Common myeloid progenitor, CD34-positive (primary cell): ENCODE measurements around the gene ELL.

ENCODE experiments used
- CTCF ChIA-PET: fragments of 350-600 bp; sonication (Branson Sonifier 250); formaldehyde crosslinking; loops from one replicate; lab custom pipeline; 2021; ENCODE audit warnings: antibody characterized with exemption; lab: Charles Lee
- POLR2A ChIA-PET: fragments of 350-600 bp; sonication (Branson Sonifier 250); formaldehyde crosslinking; loops from one replicate; lab custom pipeline; 2021; ENCODE audit warnings: antibody characterized with exemption; lab: Charles Lee
- DNase-seq, 3 donors: peaks; one replicate each; pipeline versions ENCODE4 v3.0.0 to v3.0.0-alpha.2; 2013
- H3K27ac ChIP-seq, 2 experiments: 1 replicate in 1 of 2; 2 replicates in 1 of 2; pipeline ENCODE4 v1.7.0; 2013; ENCODE audit warnings: inconsistent platforms in 2 of 2, low read length in 2 of 2, mild to moderate bottlenecking in 2 of 2, low read depth in 1 of 2, moderate library complexity in 1 of 2; ENCODE audit not compliant: severe bottlenecking in 2 of 2, insufficient read depth in 1 of 2, poor library complexity in 1 of 2
- H3K27me3 ChIP-seq, 5 experiments: replicated peaks in 2 of 5; 1 replicate in 3 of 5; 2 replicates in 2 of 5; pipeline versions ENCODE4 v1.6.1 to v1.7.0; 2013; ENCODE audit warnings: low read length in 4 of 5, mild to moderate bottlenecking in 2 of 5, moderate library complexity in 2 of 5, inconsistent platforms in 1 of 5; ENCODE audit not compliant: insufficient read depth in 5 of 5, control insufficient read depth in 4 of 5
- H3K36me3 ChIP-seq, 4 experiments: 1 replicate in 2 of 4; 2 replicates in 2 of 4; pipeline versions ENCODE4 v1.6.1 to v1.7.0; 2013; ENCODE audit warnings: low read length in 3 of 4, control low read depth in 1 of 4, mild to moderate bottlenecking in 1 of 4; ENCODE audit not compliant: control insufficient read depth in 4 of 4, insufficient read depth in 4 of 4
- H3K4me1 ChIP-seq, 4 experiments: 1 replicate in 3 of 4; 2 replicates in 1 of 4; pipeline versions ENCODE4 v1.6.1 to v1.7.1; 2013; ENCODE audit warnings: low read length in 3 of 4, mild to moderate bottlenecking in 3 of 4, control low read depth in 1 of 4, inconsistent platforms in 1 of 4, moderate library complexity in 1 of 4; ENCODE audit not compliant: control insufficient read depth in 4 of 4, insufficient read depth in 4 of 4; ENCODE audit errors: control extremely low read depth in 1 of 4
- H3K4me3 ChIP-seq, 7 experiments: 1 replicate in 4 of 7; 2 replicates in 3 of 7; pipeline versions ENCODE4 v1.5.1 to v1.7.0; 2013; ENCODE audit warnings: mild to moderate bottlenecking in 7 of 7, low read length in 6 of 7, moderate library complexity in 6 of 7, inconsistent platforms in 2 of 7, low read depth in 2 of 7, control low read depth in 1 of 7; ENCODE audit not compliant: insufficient read depth in 4 of 7, control insufficient read depth in 1 of 7; ENCODE audit errors: extremely low read depth in 1 of 7
- H3K9me3 ChIP-seq, 5 experiments: 1 replicate in 4 of 5; 2 replicates in 1 of 5; pipeline versions ENCODE4 v1.6.1 to v1.7.1; 2013; ENCODE audit warnings: low read length in 4 of 5, mild to moderate bottlenecking in 2 of 5, inconsistent platforms in 1 of 5, low read depth in 1 of 5, moderate library complexity in 1 of 5; ENCODE audit not compliant: control insufficient read depth in 4 of 5, insufficient read depth in 2 of 5; ENCODE audit errors: control extremely low read depth in 1 of 5
- WGBS: methylation state at CpG from one replicate; pipeline ENCODE4 v1.1.5; 2013; ENCODE audit not compliant: insufficient coverage; 5-methylcytosine and 5-hydroxymethylcytosine counted together

Gene ELL

DNA sequence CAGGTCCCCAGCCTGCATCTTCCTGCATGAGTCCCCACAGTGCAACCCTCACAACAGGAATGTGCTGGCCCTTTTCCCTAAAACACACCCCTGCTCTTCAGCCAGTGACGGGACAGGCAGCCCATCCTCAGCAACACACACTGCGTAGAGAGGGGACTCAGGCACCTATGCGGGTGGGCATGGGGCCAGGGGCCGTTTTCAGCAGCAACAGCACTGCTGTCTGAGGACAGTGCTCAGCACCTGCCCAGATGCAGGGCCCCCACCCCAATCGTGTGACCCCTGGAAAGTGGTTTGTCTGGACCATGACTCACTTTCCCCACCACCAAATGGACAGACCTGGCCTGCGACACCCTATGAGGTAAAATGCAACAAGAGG lies 55.9 kb downstream of the ELL start:
- no peak for DNase-seq
- no peak overlapping the region for H3K4me3 ChIP-seq
- CTCF ChIA-PET = interaction anchor here (0.7 to 11.2 kb wide), 3 partner anchors 9 to 115 kb away, joined by 3 to 109 read pairs (median 4); no protein-coding TSS in a partner anchor
- H3K27me3 ChIP-seq = no peaks in the 10 kb centered on the region
- H3K27ac ChIP-seq = no peak overlapping the region
- peaks cover 0 to 33% (median 10%) of the 10 kb centered on the region in 4 experiments for H3K36me3 ChIP-seq
- peaks cover 0 to 23% (median 21%) of the 10 kb centered on the region in 4 experiments for H3K4me1 ChIP-seq
- no peaks in the 10 kb centered on the region for H3K9me3 ChIP-seq
- POLR2A ChIA-PET = no interaction called here
- WGBS = 100% methylated on average over 6 of the region's 6 CpGs

DNA sequence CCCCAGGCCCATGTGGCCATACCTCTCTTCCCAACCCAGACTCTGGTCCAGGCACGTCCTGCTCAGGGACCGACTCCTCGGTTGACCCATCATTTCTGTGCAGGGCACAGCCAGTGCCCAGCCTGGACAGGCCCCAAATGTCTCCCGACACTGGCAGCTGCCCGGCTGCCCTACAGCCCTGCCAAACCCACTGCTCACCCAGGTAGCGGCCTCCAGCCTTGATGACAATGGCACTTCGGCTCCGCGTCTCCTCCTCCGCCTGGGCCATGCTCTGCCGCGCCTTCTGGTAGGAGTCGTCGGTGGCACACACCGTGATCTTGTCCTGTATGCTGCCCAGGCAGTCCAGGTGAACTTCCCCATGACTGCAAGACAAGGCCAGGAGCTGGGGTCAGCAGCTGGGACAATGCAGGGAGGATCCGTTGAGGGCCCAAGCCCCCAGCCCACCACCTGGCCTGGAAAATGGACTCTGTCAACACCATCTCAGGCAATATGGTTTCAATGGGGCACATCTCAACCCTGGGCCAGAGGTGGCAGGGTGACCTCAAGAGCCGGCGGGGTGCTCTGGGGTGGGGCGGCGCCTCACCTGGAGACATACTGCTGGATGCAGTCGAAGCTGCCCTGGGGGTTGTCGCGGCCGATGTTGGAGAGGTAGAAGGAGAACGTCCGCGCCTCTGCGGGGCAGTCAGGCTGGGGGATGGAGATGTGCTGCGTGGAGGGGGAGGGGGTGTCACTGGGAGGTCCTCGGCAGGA lies 56.5 kb downstream of the ELL start:
- no peak overlapping the region for H3K27ac ChIP-seq
- ChIA-PET POLR2A (no interaction called here), CTCF (interaction anchor here (1.0 to 11.2 kb wide), 4 partner anchors 12 to 128 kb away, joined by 3 to 109 read pairs (median 5); no protein-coding TSS in a partner anchor)
- WGBS = 97% methylated on average over 19 of the region's 30 CpGs
- H3K36me3 ChIP-seq = peaks cover 0 to 39% (median 15%) of the 10 kb centered on the region in 4 experiments
- H3K4me1 ChIP-seq = peaks cover 0 to 23% (median 21%) of the 10 kb centered on the region in 4 experiments
- no peak for DNase-seq
- H3K27me3 ChIP-seq = no peaks in the 10 kb centered on the region
- H3K4me3 ChIP-seq = peak overlapping the region in 1 of 7 experiments; percentile 4
- no peaks in the 10 kb centered on the region for H3K9me3 ChIP-seq

DNA sequence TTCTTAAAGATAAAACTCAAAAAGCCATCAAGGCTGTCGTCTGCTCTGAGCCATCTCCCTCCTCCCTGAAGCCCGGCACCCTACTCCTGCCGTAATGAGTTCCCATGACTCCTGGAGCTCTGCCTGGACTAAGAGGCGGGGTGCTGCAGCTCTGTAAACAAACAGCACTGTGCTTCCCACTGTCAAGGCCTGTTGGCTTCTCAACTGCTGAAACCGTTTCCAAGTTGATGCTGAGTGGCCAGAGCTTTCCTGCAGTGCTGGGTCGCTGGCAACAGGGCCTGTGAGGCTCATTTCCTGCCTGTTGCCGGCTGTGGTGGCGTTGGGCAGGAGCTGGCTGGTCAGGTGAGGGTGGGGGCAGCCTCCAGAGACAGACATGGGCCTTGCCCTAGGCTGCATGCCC lies 57.2 kb downstream of the ELL start:
- POLR2A ChIA-PET = no interaction called here
- CTCF ChIA-PET = interaction anchor here (0.9 to 11.2 kb wide), 6 partner anchors 12 to 170 kb away, joined by 3 to 109 read pairs (median 4); no protein-coding TSS in a partner anchor
- Histone ChIP-seq H3K36me3 (peaks cover 0 to 46% (median 22%) of the 10 kb centered on the region in 4 experiments), H3K4me3 (peak overlapping the region in 3 of 7 experiments; percentile 3 to 39 (median 25)), H3K27ac (peak overlapping the region; percentile 12 to 41), H3K9me3 (no peaks in the 10 kb centered on the region), H3K4me1 (peaks cover 0 to 23% (median 21%) of the 10 kb centered on the region in 4 experiments), H3K27me3 (no peaks in the 10 kb centered on the region)
- WGBS = 25% methylated on average over 8 of the region's 8 CpGs
- DNase-seq = peak in 1 of 3 donors; percentile 28

DNA sequence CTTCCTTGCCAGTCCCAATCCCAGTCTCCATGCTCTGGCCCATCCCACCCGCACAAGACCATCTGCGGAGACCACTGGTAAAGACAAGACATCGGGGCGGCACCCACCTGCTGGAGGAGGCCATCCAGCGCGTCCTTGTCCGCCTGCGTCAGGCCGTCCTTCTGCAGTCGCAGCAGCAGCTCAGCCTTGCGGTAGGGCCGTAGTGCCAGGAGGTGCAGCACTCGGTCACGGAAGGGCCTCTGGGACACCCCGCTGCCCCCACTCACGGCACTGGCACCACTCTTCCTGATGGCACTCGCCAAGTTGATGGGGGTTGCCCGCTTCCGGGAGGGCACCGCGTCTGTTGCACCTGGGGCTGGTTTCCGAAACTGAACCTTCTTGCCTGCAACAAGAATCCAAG lies 60.4 kb downstream of the ELL start:
- H3K27ac ChIP-seq = no peak overlapping the region
- WGBS = 96% methylated on average over 22 of the region's 22 CpGs
- no peak overlapping the region for H3K4me3 ChIP-seq
- CTCF ChIA-PET = interaction anchor here (1.0 to 11.2 kb wide), 8 partner anchors 11 to 387 kb away, joined by 3 to 109 read pairs (median 3); partner anchors contain the start of gene SSBP4
- H3K36me3 ChIP-seq = peaks cover 2 to 72% (median 38%) of the 10 kb centered on the region in 4 experiments
- DNase-seq = no peak
- H3K9me3 ChIP-seq = no peaks in the 10 kb centered on the region
- peaks cover 0 to 23% (median 21%) of the 10 kb centered on the region in 4 experiments for H3K4me1 ChIP-seq
- H3K27me3 ChIP-seq = no peaks in the 10 kb centered on the region
- POLR2A ChIA-PET = no interaction called here

DNA sequence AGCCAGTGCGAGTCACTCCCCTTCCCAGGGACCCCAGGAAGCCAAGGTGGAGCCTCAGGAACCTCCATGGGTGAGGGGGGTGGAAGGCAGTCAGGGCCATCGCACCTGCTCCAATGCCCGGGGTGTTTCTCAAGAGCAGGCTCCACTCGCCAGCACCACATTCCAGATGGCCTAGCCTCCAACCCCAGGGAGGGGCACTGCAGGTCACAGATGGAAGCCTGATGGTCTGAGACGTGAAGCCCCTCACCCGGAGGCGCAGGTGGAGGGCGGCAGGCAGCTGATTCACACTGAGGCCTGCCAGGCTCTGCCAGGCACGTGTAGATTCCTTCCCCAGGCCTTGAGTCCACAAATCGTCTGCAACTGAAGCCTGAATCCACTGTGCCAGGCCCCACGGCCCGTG lies 61.0 kb downstream of the ELL start:
- WGBS = 95% methylated on average over 11 of the region's 12 CpGs
- ChIA-PET POLR2A (no interaction called here), CTCF (interaction anchor here (1.0 to 11.2 kb wide), 4 partner anchors 12 to 47 kb away, joined by 3 to 109 read pairs (median 6); no protein-coding TSS in a partner anchor)
- Histone ChIP-seq H3K27ac (no peak overlapping the region), H3K36me3 (peaks cover 2 to 76% (median 39%) of the 10 kb centered on the region in 4 experiments), H3K27me3 (no peaks in the 10 kb centered on the region), H3K4me1 (peaks cover 0 to 23% (median 19%) of the 10 kb centered on the region in 4 experiments), H3K4me3 (no peak overlapping the region), H3K9me3 (no peaks in the 10 kb centered on the region)
- no peak for DNase-seq

DNA sequence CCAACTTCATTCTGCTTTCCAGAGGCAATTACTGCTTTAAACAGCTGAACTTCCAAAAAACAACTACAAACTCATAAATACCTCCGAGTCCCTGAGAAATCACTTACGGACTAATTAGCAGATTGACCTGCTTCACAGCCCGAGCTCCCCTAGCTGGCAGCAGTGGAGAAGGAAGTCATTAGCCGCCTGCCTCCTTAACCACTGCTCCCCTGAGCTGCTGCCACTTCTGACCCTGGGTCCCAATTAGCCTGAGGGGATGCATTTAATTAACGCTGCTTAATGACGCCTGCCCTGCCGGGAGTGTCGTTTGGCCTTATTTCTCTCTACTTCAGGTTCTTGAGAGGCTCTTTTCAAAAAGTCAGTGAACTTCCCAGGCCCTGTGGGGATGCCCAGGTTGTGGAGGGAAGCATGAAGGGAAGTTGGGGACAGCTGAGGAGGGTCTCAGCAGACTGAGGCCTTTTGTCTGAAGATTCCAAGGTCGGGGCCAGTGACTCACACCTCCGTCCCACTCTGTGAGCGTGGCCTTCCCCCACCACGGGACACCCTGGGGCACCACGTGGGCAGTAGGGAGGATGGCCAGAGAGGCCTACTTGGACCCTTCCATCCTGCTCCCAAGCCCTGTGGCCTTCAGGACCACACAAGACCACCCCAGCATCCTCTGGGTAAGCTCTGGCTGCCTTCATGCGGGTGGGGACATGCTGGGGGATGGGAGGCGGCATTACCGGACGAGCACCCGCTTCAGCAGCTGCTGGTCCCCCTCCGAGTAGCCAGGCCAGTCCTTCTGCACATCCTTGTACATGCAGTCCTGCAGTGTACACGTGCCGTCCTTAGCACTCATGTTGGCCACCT lies 64.2 kb downstream of the ELL start:
- H3K4me3 ChIP-seq = no peak overlapping the region
- no peak for DNase-seq
- WGBS = 97% methylated on average over 20 of the region's 21 CpGs
- H3K36me3 ChIP-seq = peaks cover 2 to 61% (median 41%) of the 10 kb centered on the region in 4 experiments
- no peaks in the 10 kb centered on the region for H3K9me3 ChIP-seq
- H3K27me3 ChIP-seq = no peaks in the 10 kb centered on the region
- no peaks in the 10 kb centered on the region for H3K4me1 ChIP-seq
- no peak overlapping the region for H3K27ac ChIP-seq
- ChIA-PET CTCF (interaction anchor here (0.6 to 11.2 kb wide), 6 partner anchors 9 to 463 kb away, joined by 3 to 109 read pairs (median 3); no protein-coding TSS in a partner anchor), POLR2A (no interaction called here)
